H9 (cell line): ENCODE results near the gene KLHDC3. TPM values are rescaled to one million over a fixed set of nuclear protein-coding genes. Genes with fewer than 3 reads are reported as not detected.

Source experiments
- DNase-seq: peaks from one replicate; pipeline ENCODE4 v3.0.0-alpha.2; 2017
- H2AFZ ChIP-seq: one replicate; pipeline ENCODE4 v1.6.1; 2013; ENCODE audit warnings: mild to moderate bottlenecking, low read length, control low read depth, moderate library complexity
- H2AK5ac ChIP-seq: 2 replicates; pipeline ENCODE4 v1.6.1; 2013; ENCODE audit warnings: low read length, control low read depth, mixed read lengths; ENCODE audit not compliant: insufficient read length
- H2BK120ac ChIP-seq: one replicate; pipeline ENCODE4 v1.6.1; 2013; ENCODE audit warnings: low read depth, mild to moderate bottlenecking, low read length, control low read depth, inconsistent platforms; ENCODE audit not compliant: poor library complexity, severe bottlenecking
- H2BK12ac ChIP-seq: 2 replicates; pipeline ENCODE4 v1.6.1; 2013; ENCODE audit warnings: low read length, control low read depth, mixed read lengths, low read depth; ENCODE audit not compliant: insufficient read length
- H2BK15ac ChIP-seq: 2 replicates; pipeline ENCODE4 v1.6.1; 2013; ENCODE audit warnings: low read depth, low read length, control low read depth
- H2BK20ac ChIP-seq: one replicate; pipeline ENCODE4 v1.6.1; 2013; ENCODE audit warnings: low read depth, mild to moderate bottlenecking, low read length, control low read depth, inconsistent platforms; ENCODE audit not compliant: poor library complexity, severe bottlenecking
- H2BK5ac ChIP-seq: 2 replicates; pipeline ENCODE4 v1.6.1; 2013; ENCODE audit warnings: low read length, control low read depth, mixed read lengths; ENCODE audit not compliant: insufficient read length
- H3K14ac ChIP-seq: 2 replicates; pipeline ENCODE4 v1.6.1; 2013; ENCODE audit warnings: low read length, control low read depth; ENCODE audit not compliant: insufficient read depth
- H3K18ac ChIP-seq: 2 replicates; pipeline ENCODE4 v1.6.1; 2013; ENCODE audit warnings: low read depth, mild to moderate bottlenecking, mixed read lengths, low read length, control low read depth; ENCODE audit not compliant: insufficient read length
- H3K23ac ChIP-seq: 2 replicates; pipeline ENCODE4 v1.6.1; 2013; ENCODE audit warnings: low read length, control low read depth, mixed read lengths, low read depth; ENCODE audit not compliant: insufficient read length
- H3K23me2 ChIP-seq: 2 replicates; pipeline ENCODE4 v1.6.1; 2013; ENCODE audit warnings: low read depth, mild to moderate bottlenecking, mixed read lengths, low read length, control low read depth; ENCODE audit not compliant: insufficient read length, poor library complexity, severe bottlenecking
- H3K27ac ChIP-seq: 2 replicates; pipeline ENCODE4 v1.5.1; 2013; ENCODE audit warnings: low read length, control low read depth, mixed read lengths, low read depth; ENCODE audit not compliant: insufficient read length
- H3K27me3 ChIP-seq: 2 replicates; pipeline ENCODE4 v1.6.1; 2013; ENCODE audit warnings: low read length, control low read depth, inconsistent platforms; ENCODE audit not compliant: insufficient read depth
- H3K4ac ChIP-seq: 2 replicates; pipeline ENCODE4 v1.6.1; 2013; ENCODE audit warnings: low read depth, mild to moderate bottlenecking, control low read depth, inconsistent platforms, low read length, moderate library complexity
- H3K4me1 ChIP-seq: 2 replicates; pipeline ENCODE4 v1.6.1; 2013; ENCODE audit warnings: low read length, control low read depth, inconsistent platforms; ENCODE audit not compliant: insufficient read depth
- H3K4me2 ChIP-seq: 2 replicates; pipeline ENCODE4 v1.6.1; 2013; ENCODE audit warnings: low read length, control low read depth, mixed read lengths; ENCODE audit not compliant: insufficient read length, insufficient read depth
- H3K56ac ChIP-seq: 2 replicates; pipeline ENCODE4 v1.6.1; 2013; ENCODE audit warnings: low read depth, mild to moderate bottlenecking, mixed read lengths, low read length, control low read depth; ENCODE audit not compliant: insufficient read length
- H3K79me1 ChIP-seq: 2 replicates; pipeline ENCODE4 v1.6.1; 2013; ENCODE audit warnings: low read depth, mild to moderate bottlenecking, moderate library complexity, low read length, control low read depth, inconsistent platforms; ENCODE audit not compliant: insufficient read depth, poor library complexity, severe bottlenecking
- H3K79me2 ChIP-seq: 2 replicates; pipeline ENCODE4 v1.6.1; 2013; ENCODE audit warnings: low read length, control low read depth, inconsistent platforms; ENCODE audit not compliant: insufficient read depth
- H3K9ac ChIP-seq: 2 replicates; pipeline ENCODE4 v1.6.1; 2013; ENCODE audit warnings: low read length, control low read depth, mixed read lengths; ENCODE audit not compliant: insufficient read length; ENCODE audit errors: extremely low read depth
- H3K9me3 ChIP-seq: one replicate; pipeline ENCODE4 v1.6.1; 2013; ENCODE audit warnings: low read depth, low read length, inconsistent platforms; ENCODE audit not compliant: control insufficient read depth
- H3T11ph ChIP-seq: one replicate; pipeline ENCODE4 v1.6.1; 2013; ENCODE audit warnings: mild to moderate bottlenecking, low read length, control low read depth, inconsistent platforms
- H4K20me1 ChIP-seq: one replicate; pipeline ENCODE4 v1.6.1; 2013; ENCODE audit not compliant: control insufficient read depth, insufficient read length, insufficient read depth
- H4K5ac ChIP-seq: 2 replicates; pipeline ENCODE4 v1.6.1; 2013; ENCODE audit warnings: low read depth, mild to moderate bottlenecking, mixed read lengths, low read length, control low read depth; ENCODE audit not compliant: insufficient read length
- H4K8ac ChIP-seq: replicated peaks from 2 replicates; pipeline ENCODE4 v1.6.1; 2013; ENCODE audit warnings: low read length, control low read depth, mixed read lengths, low read depth; ENCODE audit not compliant: insufficient read length
- H4K91ac ChIP-seq: 2 replicates; pipeline ENCODE4 v1.6.1; 2013; ENCODE audit warnings: low read depth, mild to moderate bottlenecking, moderate library complexity, mixed read lengths, low read length, control low read depth; ENCODE audit not compliant: insufficient read length
- H3K27ac Mint-ChIP-seq, 3 experiments: 2 replicates in 2 of 3; 3 replicates in 1 of 3; pipeline ENCODE4 v1.8.0; 2020 to 2021; ENCODE audit warnings: mixed read lengths in 3 of 3, mild to moderate bottlenecking in 1 of 3, moderate library complexity in 1 of 3
- H3K27me3 Mint-ChIP-seq: 2 replicates; pipeline ENCODE4 v1.8.0; 2021; ENCODE audit warnings: low read depth, mild to moderate bottlenecking, moderate library complexity, mixed read lengths
- H3K36me3 Mint-ChIP-seq, 3 experiments: 2 replicates in 2 of 3; 3 replicates in 1 of 3; pipeline ENCODE4 v1.8.0; 2020 to 2021; ENCODE audit warnings: low read depth in 3 of 3, mixed read lengths in 3 of 3; ENCODE audit not compliant: insufficient read depth in 1 of 3
- H3K4me1 Mint-ChIP-seq, 2 experiments: 2 replicates each; pipeline ENCODE4 v1.8.0; 2020; ENCODE audit warnings: mixed read lengths in 2 of 2
- H3K4me3 Mint-ChIP-seq, 2 experiments: 2 replicates in 1 of 2; 3 replicates in 1 of 2; pipeline ENCODE4 v1.8.0; 2020 to 2021; ENCODE audit warnings: mild to moderate bottlenecking in 2 of 2, mixed read lengths in 2 of 2, moderate library complexity in 1 of 2
- H3K9me3 Mint-ChIP-seq, 2 experiments: 2 replicates in 1 of 2; 3 replicates in 1 of 2; pipeline ENCODE4 v1.8.0; 2020; ENCODE audit warnings: mild to moderate bottlenecking in 2 of 2, mixed read lengths in 2 of 2, moderate library complexity in 1 of 2
- WGBS: extraction: QIAGEN DNeasy Blood & Tissue Kit; methylation state at CpG from one replicate; pipeline ENCODE4 v1.1.7; 2013; ENCODE audit warnings: missing lambda C conversion rate, low lambda C conversion rate, mixed read lengths; ENCODE audit not compliant: insufficient read length; ENCODE audit errors: extremely low coverage; 5-methylcytosine and 5-hydroxymethylcytosine counted together
- total RNA-seq: library from RNA; stranded (reverse); gene quantifications from 2 replicates; pipeline ENCODE4 v1.2.1, GENCODE V29; 2021
- TF ChIP-seq, protein P1 (sequence below): fragments of 200-600 bp; sonication (generic); conservative IDR thresholded peaks from 3 replicates; pipeline ENCODE4 v1.8.0; 2021; ENCODE audit warnings: antibody characterized with exemption, mild to moderate bottlenecking

Gene KLHDC3
- total RNA-seq, 1 experiment from 2014 or later, result 146 TPM

DNA sequence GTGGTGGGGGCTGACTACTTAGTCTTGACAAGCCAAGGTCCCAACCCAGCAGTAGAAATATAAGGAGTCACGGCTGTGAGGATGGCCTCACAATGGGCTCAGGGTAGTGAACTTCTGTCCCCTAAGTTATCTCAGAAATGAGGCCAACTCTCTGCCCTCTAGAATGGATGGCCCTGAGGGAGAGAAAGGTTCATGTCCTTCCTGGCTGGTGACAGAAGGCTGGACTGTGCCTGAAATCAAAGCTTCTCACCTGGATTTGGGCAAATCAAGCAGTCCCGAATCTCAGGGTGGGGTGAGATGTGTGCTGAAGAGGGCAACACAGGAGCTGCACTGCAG lies 20.1 kb downstream of the KLHDC3 start:
- H3T11ph ChIP-seq, result no peak overlapping the region
- H3K27me3 ChIP-seq, result no peaks in the 10 kb centered on the region
- no peak overlapping the region for H2BK20ac ChIP-seq
- no peak overlapping the region for H3K23ac ChIP-seq
- Mint-ChIP-seq H3K4me3 (no peak overlapping the region), H3K27me3 (no peaks in the 10 kb centered on the region; the same call in none of the 2 replicates), H3K36me3 (peaks cover 40 to 90% (median 70%) of the 10 kb centered on the region in 3 experiments; a peak in 6 of 7 replicates), H3K27ac (0 out of 7 replicates have a peak overlapping the region, but pooled peaks of 1 of the 3 experiments have one; percentile 18), H3K4me1 (no peaks in the 10 kb centered on the region), H3K9me3 (no peaks in the 10 kb centered on the region)
- no peak overlapping the region for H3K4me2 ChIP-seq
- H3K9me3 ChIP-seq, result no peaks in the 10 kb centered on the region
- H3K4me1 ChIP-seq, result no peaks in the 10 kb centered on the region
- H2BK12ac ChIP-seq, result no peak overlapping the region
- no peak overlapping the region for H3K4ac ChIP-seq
- no peak overlapping the region for H3K14ac ChIP-seq
- DNase-seq, result peak; percentile 19
- H3K9ac ChIP-seq, result no peak overlapping the region
- no peaks in the 10 kb centered on the region for H4K20me1 ChIP-seq
- no peak overlapping the region for H4K91ac ChIP-seq
- TF ChIP-seq, protein P1, sequence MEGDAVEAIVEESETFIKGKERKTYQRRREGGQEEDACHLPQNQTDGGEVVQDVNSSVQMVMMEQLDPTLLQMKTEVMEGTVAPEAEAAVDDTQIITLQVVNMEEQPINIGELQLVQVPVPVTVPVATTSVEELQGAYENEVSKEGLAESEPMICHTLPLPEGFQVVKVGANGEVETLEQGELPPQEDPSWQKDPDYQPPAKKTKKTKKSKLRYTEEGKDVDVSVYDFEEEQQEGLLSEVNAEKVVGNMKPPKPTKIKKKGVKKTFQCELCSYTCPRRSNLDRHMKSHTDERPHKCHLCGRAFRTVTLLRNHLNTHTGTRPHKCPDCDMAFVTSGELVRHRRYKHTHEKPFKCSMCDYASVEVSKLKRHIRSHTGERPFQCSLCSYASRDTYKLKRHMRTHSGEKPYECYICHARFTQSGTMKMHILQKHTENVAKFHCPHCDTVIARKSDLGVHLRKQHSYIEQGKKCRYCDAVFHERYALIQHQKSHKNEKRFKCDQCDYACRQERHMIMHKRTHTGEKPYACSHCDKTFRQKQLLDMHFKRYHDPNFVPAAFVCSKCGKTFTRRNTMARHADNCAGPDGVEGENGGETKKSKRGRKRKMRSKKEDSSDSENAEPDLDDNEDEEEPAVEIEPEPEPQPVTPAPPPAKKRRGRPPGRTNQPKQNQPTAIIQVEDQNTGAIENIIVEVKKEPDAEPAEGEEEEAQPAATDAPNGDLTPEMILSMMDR, result no peak
- no peak overlapping the region for H2AK5ac ChIP-seq
- no peak overlapping the region for H2BK15ac ChIP-seq
- WGBS, result no CpG with 5 or more reads among the region's 2 CpGs
- no peak overlapping the region for H3K27ac ChIP-seq
- no peaks in the 10 kb centered on the region for H3K79me1 ChIP-seq
- H2BK120ac ChIP-seq, result no peak overlapping the region
- H2AFZ ChIP-seq, result no peak overlapping the region
- H3K79me2 ChIP-seq, result no peaks in the 10 kb centered on the region
- H3K23me2 ChIP-seq, result no peaks in the 10 kb centered on the region
- no peak overlapping the region for H4K8ac ChIP-seq
- no peak overlapping the region for H4K5ac ChIP-seq
- no peak overlapping the region for H2BK5ac ChIP-seq
- H3K18ac ChIP-seq, result no peak overlapping the region
- no peak overlapping the region for H3K56ac ChIP-seq
